H1 (cell line): ENCODE measurements around the gene EXT2. TPM values are rescaled to one million over a fixed set of nuclear protein-coding genes. Genes with fewer than 3 reads are reported as not detected.

ENCODE experiments used
- CTCF ChIA-PET: fragments of 300-600 bp; sonication (Branson Sonifier 250); formaldehyde crosslinking; loops from one replicate; lab custom pipeline; 2021; ENCODE audit not compliant: partially characterized antibody; lab: Charles Lee
- POLR2A ChIA-PET: fragments of 300-600 bp; sonication (Branson Sonifier 250); formaldehyde crosslinking; loops from one replicate; lab custom pipeline; 2021; ENCODE audit warnings: inconsistent platforms; ENCODE audit not compliant: partially characterized antibody; lab: Charles Lee
- DNase-seq, 2 experiments: peaks; one replicate each; pipeline versions ENCODE4 v3.0.0 to v3.0.0-alpha.2; 2010 to 2022; ENCODE audit warnings: low spot score in 2 of 2, low read depth in 1 of 2, mixed read lengths in 1 of 2
- FAIRE-seq: peaks from 2 replicates; lab custom pipeline; 2011; peaks lifted over from hg19 to GRCh38; lab: Jason Lieb, UNC
- H2AFZ ChIP-seq: 2 replicates; pipeline ENCODE4 v1.8.1; 2012; ENCODE audit warnings: low read length, inconsistent platforms
- H2AK5ac ChIP-seq: 2 replicates; pipeline ENCODE4 v1.6.1; 2013; ENCODE audit warnings: low read depth, low read length
- H2BK120ac ChIP-seq: replicated peaks from 2 replicates; pipeline ENCODE3; 2013; ENCODE audit warnings: low read depth, low read length, inconsistent platforms
- H2BK12ac ChIP-seq: 2 replicates; pipeline ENCODE4 v1.6.1; 2013; ENCODE audit warnings: low read depth, low read length
- H2BK15ac ChIP-seq: 2 replicates; pipeline ENCODE4 v1.6.1; 2013; ENCODE audit warnings: low read length
- H2BK20ac ChIP-seq: 2 replicates; pipeline ENCODE4 v1.6.1; 2013; ENCODE audit warnings: low read length
- H2BK5ac ChIP-seq: 2 replicates; pipeline ENCODE4 v1.6.1; 2013; ENCODE audit warnings: low read depth, low read length
- H3K14ac ChIP-seq: 2 replicates; pipeline ENCODE4 v1.6.1; 2013; ENCODE audit warnings: inconsistent platforms; ENCODE audit not compliant: insufficient read length
- H3K18ac ChIP-seq: 2 replicates; pipeline ENCODE4 v1.6.1; 2013; ENCODE audit warnings: low read length; ENCODE audit errors: extremely low read depth
- H3K23ac ChIP-seq: 2 replicates; pipeline ENCODE4 v1.6.1; 2013; ENCODE audit warnings: inconsistent platforms; ENCODE audit not compliant: insufficient read length
- H3K23me2 ChIP-seq: 2 replicates; pipeline ENCODE4 v1.6.1; 2013; ENCODE audit warnings: low read depth, low read length
- H3K27ac ChIP-seq: 2 replicates; pipeline ENCODE4 v1.6.1; 2011; ENCODE audit warnings: low read depth, low read length, inconsistent platforms
- H3K27me3 ChIP-seq, 4 experiments: replicated peaks in 1 of 4; 1 replicate in 1 of 4; 2 replicates in 3 of 4; pipeline versions ENCODE4 v1.6.1 to v1.8.1; 2011 to 2013; ENCODE audit warnings: low read length in 3 of 4, mild to moderate bottlenecking in 3 of 4, inconsistent platforms in 2 of 4, mixed read lengths in 2 of 4, moderate library complexity in 1 of 4; ENCODE audit not compliant: control insufficient read depth in 3 of 4, insufficient read depth in 3 of 4; ENCODE audit errors: extremely low read depth in 1 of 4
- H3K36me3 ChIP-seq, 4 experiments: 2 replicates each; pipeline versions ENCODE4 v1.6.1 to v1.8.1; 2011 to 2013; ENCODE audit warnings: mild to moderate bottlenecking in 4 of 4, low read length in 3 of 4, moderate library complexity in 2 of 4, control low read depth in 1 of 4, inconsistent platforms in 1 of 4; ENCODE audit not compliant: insufficient read depth in 4 of 4, control insufficient read depth in 2 of 4
- H3K4ac ChIP-seq: replicated peaks from 2 replicates; pipeline ENCODE3; 2013; ENCODE audit warnings: low read length, low read depth, mixed read lengths, inconsistent platforms; ENCODE audit not compliant: insufficient read length
- H3K4me1 ChIP-seq, 4 experiments: replicated peaks in 1 of 4; 1 replicate in 1 of 4; 2 replicates in 3 of 4; pipeline versions ENCODE4 v1.6.1 to v1.8.1; 2011 to 2013; ENCODE audit warnings: low read length in 3 of 4, inconsistent platforms in 2 of 4, mixed read lengths in 1 of 4; ENCODE audit not compliant: insufficient read depth in 4 of 4, control insufficient read depth in 3 of 4
- H3K4me2 ChIP-seq, 2 experiments: 2 replicates each; pipeline versions ENCODE4 v1.6.1 to v1.8.1; 2011 to 2013; ENCODE audit warnings: low read depth in 2 of 2, low read length in 2 of 2, control low read depth in 1 of 2, inconsistent platforms in 1 of 2, mild to moderate bottlenecking in 1 of 2; ENCODE audit not compliant: insufficient read depth in 1 of 2
- H3K4me3 ChIP-seq, 4 experiments: fragments of 200-600, 300-600 bp in 1 of 4; sonication (generic), shearing (Covaris generic), sonication (Bioruptor Twin) in 1 of 4; 2 replicates each; pipeline versions ENCODE4 v1.5.1 to v1.8.1; 2011 to 2016; ENCODE audit warnings: low read length in 4 of 4, low read depth in 3 of 4, control low read depth in 2 of 4, inconsistent platforms in 2 of 4, mild to moderate bottlenecking in 2 of 4, mixed read lengths in 1 of 4, moderate library complexity in 1 of 4; ENCODE audit not compliant: insufficient read depth in 2 of 4; ENCODE audit errors: extremely low read depth in 1 of 4
- H3K56ac ChIP-seq: replicated peaks from 2 replicates; pipeline ENCODE3; 2013; ENCODE audit warnings: low read depth, mild to moderate bottlenecking, mixed read lengths, low read length, inconsistent platforms; ENCODE audit not compliant: insufficient read length
- H3K79me1 ChIP-seq: 2 replicates; pipeline ENCODE4 v1.6.1; 2013; ENCODE audit warnings: low read depth, low read length, control low read depth
- H3K79me2 ChIP-seq, 2 experiments: 2 replicates each; pipeline versions ENCODE4 v1.6.1 to v1.8.1; 2012 to 2013; ENCODE audit warnings: low read length in 2 of 2, mild to moderate bottlenecking in 2 of 2, inconsistent platforms in 1 of 2; ENCODE audit not compliant: insufficient read depth in 2 of 2, control insufficient read depth in 1 of 2
- H3K9ac ChIP-seq, 4 experiments: replicated peaks in 1 of 4; 1 replicate in 1 of 4; 2 replicates in 3 of 4; pipeline versions ENCODE4 v1.6.1 to v1.8.1; 2011 to 2013; ENCODE audit warnings: low read depth in 3 of 4, low read length in 3 of 4, control low read depth in 2 of 4, mild to moderate bottlenecking in 2 of 4, moderate library complexity in 2 of 4, inconsistent platforms in 1 of 4; ENCODE audit errors: extremely low read depth in 1 of 4
- H3K9me3 ChIP-seq, 2 experiments: 2 replicates each; pipeline versions ENCODE4 v1.6.1 to v1.8.1; 2012 to 2013; ENCODE audit warnings: mild to moderate bottlenecking in 2 of 2, moderate library complexity in 2 of 2, control low read depth in 1 of 2, inconsistent platforms in 1 of 2, low read depth in 1 of 2, low read length in 1 of 2, mixed read lengths in 1 of 2; ENCODE audit not compliant: insufficient read depth in 2 of 2
- H4K20me1 ChIP-seq, 2 experiments: replicated peaks in 1 of 2; 2 replicates each; pipeline versions ENCODE3 to v1.8.1; 2011 to 2013; ENCODE audit warnings: inconsistent platforms in 2 of 2, low read length in 2 of 2, mild to moderate bottlenecking in 1 of 2; ENCODE audit not compliant: insufficient read depth in 2 of 2, control insufficient read depth in 1 of 2
- H4K5ac ChIP-seq: 2 replicates; pipeline ENCODE4 v1.6.1; 2013; ENCODE audit warnings: low read length, low read depth, mixed read lengths, inconsistent platforms; ENCODE audit not compliant: insufficient read length
- H4K8ac ChIP-seq: 2 replicates; pipeline ENCODE4 v1.8.0; 2013; ENCODE audit warnings: mild to moderate bottlenecking, moderate library complexity, low read length, inconsistent platforms; ENCODE audit not compliant: insufficient read depth; ENCODE audit errors: extremely low read depth
- H4K91ac ChIP-seq: replicated peaks from 2 replicates; pipeline ENCODE3; 2013; ENCODE audit warnings: low read length, mixed read lengths, inconsistent platforms; ENCODE audit not compliant: insufficient read length
- ATF3 ChIP-seq: IDR thresholded peaks from 2 replicates; pipeline ENCODE4 v1.6.1; 2011; ENCODE audit warnings: low read depth, mild to moderate bottlenecking, low read length; ENCODE audit not compliant: insufficient read depth
- GABPA ChIP-seq: IDR thresholded peaks from 2 replicates; pipeline ENCODE4 v1.6.1; 2011; ENCODE audit warnings: mild to moderate bottlenecking, low read length, moderate library complexity, borderline replicate concordance; ENCODE audit not compliant: insufficient read depth
- KDM5A ChIP-seq: fragments of 200-600 bp; IDR thresholded peaks from 2 replicates; pipeline ENCODE4 v1.7.1; 2012; ENCODE audit warnings: mild to moderate bottlenecking, low read length, inconsistent platforms, mixed read lengths
- RXRA ChIP-seq: IDR thresholded peaks from 2 replicates; pipeline ENCODE4 v1.6.1; 2011; ENCODE audit warnings: low read depth, mild to moderate bottlenecking, low read length, moderate library complexity; ENCODE audit not compliant: insufficient read depth
- TCF12 ChIP-seq: IDR thresholded peaks from 2 replicates; pipeline ENCODE4 v1.6.1; 2011; ENCODE audit warnings: low read depth, mild to moderate bottlenecking, low read length
- WGBS, 2 experiments: shearing (Covaris generic) in 1 of 2; methylation state at CpG; one replicate each; pipeline versions ENCODE4 v1.1.6 to v1.1.7; 2013 to 2015; ENCODE audit warnings: low lambda C conversion rate in 2 of 2, mixed read lengths in 2 of 2, inconsistent platforms in 1 of 2, low coverage in 1 of 2, missing lambda C conversion rate in 1 of 2; ENCODE audit not compliant: insufficient replicate concordance in 2 of 2, insufficient coverage in 1 of 2, insufficient read length in 1 of 2; ENCODE audit errors: extremely low coverage in 1 of 2, missing lambda C conversion rate in 1 of 2; 5-methylcytosine and 5-hydroxymethylcytosine counted together
- polyA plus RNA-seq, 7 experiments: library from polyadenylated mRNA; depleted of rRNA in 3 of 7; stranded (reverse) in 5 of 7; unstranded in 2 of 7; fragments of >200 nt in 5 of 7; fragments of 200-250 nt in 2 of 7; gene quantifications; 1 replicate in 5 of 7; 2 replicates in 1 of 7; 4 replicates in 1 of 7; pipeline versions ENCODE4 v1.2.1 to v1.2.3, GENCODE V29; 2011 to 2013; ENCODE audit warnings: missing spikeins in 2 of 7, mixed read lengths in 2 of 7
- total RNA-seq: library from RNA; stranded (reverse); fragmentation: NEBNext Ultra II Directional; extraction: Animal tissue kit (Norgen Biotek cat#: 25700); gene quantifications from 2 replicates; pipeline ENCODE4 v1.2.1, GENCODE V29; 2021

The EXT2 gene
- total and polyA plus RNA-seq, 2 of the 8 experiments (the other 6 are each of a cell fraction or from before 2014, with no cell fraction given): 29.8 to 42.8 TPM

DNA sequence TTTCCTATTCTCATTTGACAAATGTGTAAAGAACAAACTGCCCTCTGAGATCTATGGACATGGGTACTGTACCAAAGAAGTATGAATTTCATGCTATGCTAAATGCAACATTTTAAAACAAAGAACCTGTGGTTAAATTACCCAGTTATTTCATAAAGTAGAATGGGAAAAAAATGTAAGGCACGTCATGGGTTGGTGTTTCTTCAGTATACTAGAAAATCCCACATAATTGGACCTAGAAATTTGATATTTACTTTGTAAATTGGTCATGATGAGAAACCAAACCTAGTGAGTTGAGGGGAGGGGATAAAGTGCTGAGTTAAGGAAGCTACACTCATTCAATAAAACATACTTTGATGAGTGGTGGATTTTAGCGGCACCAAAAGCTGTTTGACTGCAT is 110.4 kb downstream of the EXT2 start:
- no peaks in the 10 kb centered on the region for H3K23me2 ChIP-seq
- H3K18ac ChIP-seq: no peak overlapping the region
- no peak overlapping the region for H3K4me3 ChIP-seq
- H3K14ac ChIP-seq: no peak overlapping the region
- H2BK20ac ChIP-seq: no peak overlapping the region
- 87% methylated on average over 2 of the region's 2 CpGs; no CpG with 5 or more reads in 1 of the 2 experiments for WGBS, 2 experiments
- TF ChIP-seq TCF12 (no peak), KDM5A (no peak), ATF3 (no peak), GABPA (no peak), RXRA (no peak)
- H3K4me1 ChIP-seq: peaks cover 0 to 6% (median 2%) of the 10 kb centered on the region in 4 experiments; a peak in 2 of 7 replicates
- H2AFZ ChIP-seq: no peak overlapping the region
- H2BK12ac ChIP-seq: no peak overlapping the region
- DNase-seq (no peak), FAIRE-seq (no peak)
- H2BK5ac ChIP-seq: no peak overlapping the region
- H4K91ac ChIP-seq: no peak overlapping the region
- H3K36me3 ChIP-seq: no peaks in the 10 kb centered on the region; a peak in 2 of 8 replicates
- no peaks in the 10 kb centered on the region for H3K9me3 ChIP-seq
- H3K23ac ChIP-seq: no peak overlapping the region
- CTCF ChIA-PET: interaction anchor here (1.2 to 2.1 kb wide), 4 partner anchors 14 to 118 kb away, joined by 3 to 5 read pairs (median 4); no protein-coding TSS in a partner anchor
- no peaks in the 10 kb centered on the region for H3K79me1 ChIP-seq
- H3K27ac ChIP-seq: no peak overlapping the region
- H3K4ac ChIP-seq: no peak overlapping the region
- POLR2A ChIA-PET: no interaction called here
- no peaks in the 10 kb centered on the region for H4K20me1 ChIP-seq
- H3K56ac ChIP-seq: no peak overlapping the region
- no peaks in the 10 kb centered on the region for H3K79me2 ChIP-seq
- H4K5ac ChIP-seq: no peak overlapping the region
- H3K4me2 ChIP-seq: no peak overlapping the region
- no peak overlapping the region for H3K9ac ChIP-seq
- H4K8ac ChIP-seq: no peak overlapping the region
- no peaks in the 10 kb centered on the region for H3K27me3 ChIP-seq
- H2BK120ac ChIP-seq: no peak overlapping the region
- H2BK15ac ChIP-seq: no peak overlapping the region
- H2AK5ac ChIP-seq: no peak overlapping the region
